Loucy (cell line): ENCODE data around the gene ZBTB42.

Experiments used
- H2AFZ ChIP-seq: fragments of 200-600 bp; sonication (generic); 2 replicates; pipeline ENCODE4 v1.6.0; 2016; ENCODE audit warnings: antibody characterized with exemption, mild to moderate bottlenecking, low read length, moderate library complexity
- H3F3A ChIP-seq: fragments of 200-600 bp; 2 replicates; pipeline ENCODE4 v1.6.0; 2016; ENCODE audit warnings: antibody characterized with exemption, low read depth, mild to moderate bottlenecking
- H3K27me3 ChIP-seq: fragments of 200-600 bp; sonication (generic); 2 replicates; pipeline ENCODE4 v1.6.1; 2014; ENCODE audit warnings: low read length, mild to moderate bottlenecking; ENCODE audit not compliant: insufficient read depth, poor library complexity, severe bottlenecking
- H3K36me3 ChIP-seq: fragments of 200-600 bp; sonication (generic); 2 replicates; pipeline ENCODE4 v1.6.1; 2016; ENCODE audit warnings: low read length; ENCODE audit not compliant: insufficient read depth
- H3K4me1 ChIP-seq: fragments of 200-600 bp; sonication (generic); 2 replicates; pipeline ENCODE4 v1.5.1; 2014; ENCODE audit warnings: low read length, mild to moderate bottlenecking; ENCODE audit not compliant: insufficient read depth, poor library complexity, severe bottlenecking
- H3K4me2 ChIP-seq: fragments of 200-600 bp; sonication (generic); 2 replicates; pipeline ENCODE4 v1.6.0; 2014; ENCODE audit warnings: antibody characterized with exemption, low read length, low read depth, mild to moderate bottlenecking; ENCODE audit not compliant: poor library complexity, severe bottlenecking
- H3K4me3 ChIP-seq: fragments of 200-600 bp; sonication (generic); 2 replicates; pipeline ENCODE4 v1.5.1; 2014; ENCODE audit warnings: low read length, mild to moderate bottlenecking, mixed read lengths; ENCODE audit not compliant: poor library complexity, severe bottlenecking
- H3K79me2 ChIP-seq: fragments of 200-600 bp; sonication (generic); 2 replicates; pipeline ENCODE4 v1.6.1; 2014; ENCODE audit warnings: low read length; ENCODE audit not compliant: insufficient read depth
- H3K9ac ChIP-seq: fragments of 200-600 bp; sonication (generic); 2 replicates; pipeline ENCODE4 v1.6.0; 2014; ENCODE audit warnings: mild to moderate bottlenecking, low read depth, low read length, moderate library complexity; ENCODE audit not compliant: poor library complexity, severe bottlenecking
- H3K9me2 ChIP-seq: fragments of 200-600 bp; sonication (generic); replicated peaks from 2 replicates; pipeline ENCODE4 v1.6.1; 2016; ENCODE audit warnings: low read depth, low read length, mixed read lengths
- H3K9me3 ChIP-seq: fragments of 200-600 bp; sonication (generic); 2 replicates; pipeline ENCODE4 v1.6.1; 2014; ENCODE audit warnings: mild to moderate bottlenecking, antibody characterized with exemption, low read length, low read depth; ENCODE audit not compliant: insufficient read depth
- H4K20me1 ChIP-seq: fragments of 200-600 bp; sonication (generic); 2 replicates; pipeline ENCODE4 v1.6.0; 2014; ENCODE audit warnings: antibody characterized with exemption, low read length, mild to moderate bottlenecking; ENCODE audit not compliant: insufficient read depth, poor library complexity, severe bottlenecking
- CTCF ChIP-seq: fragments of 200-600 bp; sonication (generic); conservative IDR thresholded peaks from 2 replicates; pipeline ENCODE4 v1.5.1; 2014; ENCODE audit warnings: mild to moderate bottlenecking, antibody characterized with exemption, low read length
- EZH2phosphoT487 ChIP-seq: fragments of 200-600 bp; IDR thresholded peaks from 2 replicates; pipeline ENCODE4 v1.6.1; 2018; ENCODE audit warnings: antibody characterized with exemption, mild to moderate bottlenecking, moderate library complexity, borderline replicate concordance

The ZBTB42 gene

GRCh38 chr14:104792101-104792884 is 8.6 kb upstream of the ZBTB42 start:
- Histone ChIP-seq H3F3A (no peaks in the 10 kb centered on the region), H4K20me1 (peaks cover 62% of the 10 kb centered on the region), H3K4me2 (peak overlapping the region; percentile 90), H3K9ac (peak overlapping the region; percentile 72), H3K4me1 (peaks cover 43% of the 10 kb centered on the region), H2AFZ (no peak overlapping the region), H3K4me3 (peak overlapping the region; percentile 75), H3K79me2 (peaks cover 78% of the 10 kb centered on the region), H3K27me3 (no peaks in the 10 kb centered on the region), H3K36me3 (no peaks in the 10 kb centered on the region; the same call in 1 of the 2 replicates), H3K9me3 (no peaks in the 10 kb centered on the region), H3K9me2 (no peaks in the 10 kb centered on the region)
- TF ChIP-seq CTCF (no peak), EZH2phosphoT487 (no peak)

- H3K4me1 ChIP-seq = peaks cover 46% of the 10 kb centered on the region
- H3K9me3 ChIP-seq = no peaks in the 10 kb centered on the region
- peak overlapping the region; percentile 75 for H3K4me3 ChIP-seq
- no peaks in the 10 kb centered on the region for H3F3A ChIP-seq
- H3K36me3 ChIP-seq = no peaks in the 10 kb centered on the region; the same call in 1 of the 2 replicates
- TF ChIP-seq EZH2phosphoT487 = no peak
- peak; percentile 33; the same call in 1 of the 2 replicates for TF ChIP-seq CTCF
- peak overlapping the region; percentile 90 for H3K4me2 ChIP-seq
- H2AFZ ChIP-seq = no peak overlapping the region
- peak overlapping the region; percentile 72 for H3K9ac ChIP-seq
- H3K27me3 ChIP-seq = no peaks in the 10 kb centered on the region
- H3K79me2 ChIP-seq = peaks cover 69% of the 10 kb centered on the region
- H3K9me2 ChIP-seq = no peaks in the 10 kb centered on the region
- peaks cover 58% of the 10 kb centered on the region for H4K20me1 ChIP-seq
Measured at GRCh38 chr14:104792945-104793702, 7.8 kb upstream of the ZBTB42 start.

GRCh38 chr14:104793703-104793959 is 7.3 kb upstream of the ZBTB42 start:
- Histone ChIP-seq H3K4me3 (peak overlapping the region; percentile 75), H3K9me2 (no peaks in the 10 kb centered on the region), H3K27me3 (no peaks in the 10 kb centered on the region), H3K9me3 (no peaks in the 10 kb centered on the region), H3F3A (no peaks in the 10 kb centered on the region; the same call in 1 of the 2 replicates), H3K9ac (peak overlapping the region; percentile 72), H3K4me1 (peaks cover 46% of the 10 kb centered on the region), H2AFZ (no peak overlapping the region), H4K20me1 (peaks cover 54% of the 10 kb centered on the region), H3K4me2 (peak overlapping the region; percentile 90), H3K79me2 (peaks cover 64% of the 10 kb centered on the region), H3K36me3 (no peaks in the 10 kb centered on the region; the same call in 1 of the 2 replicates)
- TF ChIP-seq EZH2phosphoT487 (no peak), CTCF (no peak)
